Breast epithelium (tissue), 4 donors: Measurements from ENCODE around the gene TARDBP. TPM values are rescaled to one million over a fixed set of nuclear protein-coding genes. Genes with fewer than 3 reads are reported as not detected.

Experiments
- DNase-seq, 2 donors: peaks; one replicate each; pipeline ENCODE4 v3.0.0-alpha.2; 2019; ENCODE audit warnings: low spot score in 2 of 2
- H3K27ac ChIP-seq, 2 donors: fragments of 200-600 bp; sonication (generic) in 1 of 2; one replicate each; pipeline ENCODE4 v1.5.1; 2016 to 2019; ENCODE audit warnings: mild to moderate bottlenecking in 1 of 2
- H3K27me3 ChIP-seq, 2 donors: fragments of 200-600 bp; sonication (generic) in 1 of 2; one replicate each; pipeline versions ENCODE4 v1.5.1 to v1.6.0; 2017 to 2019; ENCODE audit warnings: control low read depth in 1 of 2, mild to moderate bottlenecking in 1 of 2
- H3K36me3 ChIP-seq: fragments of 200-600 bp; one replicate; pipeline ENCODE4 v1.5.1; 2019
- H3K4me1 ChIP-seq, 2 donors: fragments of 200-600 bp; sonication (generic); one replicate each; pipeline ENCODE4 v1.5.1; 2016 to 2019; ENCODE audit warnings: control low read depth in 1 of 2
- H3K4me3 ChIP-seq, 3 donors: fragments of 200-600 bp; sonication (generic); 1 replicate in 2 of 3; 2 replicates in 1 of 3; pipeline ENCODE4 v1.5.1; 2016 to 2019; ENCODE audit warnings: mild to moderate bottlenecking in 3 of 3, moderate library complexity in 2 of 3
- H3K9me3 ChIP-seq, 2 donors: fragments of 200-600 bp; sonication (generic) in 1 of 2; one replicate each; pipeline ENCODE4 v1.5.1; 2016 to 2019; ENCODE audit warnings: control low read depth in 1 of 2
- CTCF ChIP-seq, 3 donors: fragments of 450-650 bp; IDR thresholded peaks; one replicate each; pipeline ENCODE4 v1.5.1; 2016 to 2017; ENCODE audit warnings: antibody characterized with exemption in 3 of 3, mild to moderate bottlenecking in 3 of 3, moderate library complexity in 3 of 3
- POLR2A ChIP-seq: fragments of 450-650 bp; IDR thresholded peaks from one replicate; pipeline ENCODE4 v1.6.1; 2016; ENCODE audit warnings: antibody characterized with exemption, mild to moderate bottlenecking, moderate library complexity
- POLR2AphosphoS5 ChIP-seq, 3 donors: sonication (generic); formaldehyde crosslinking; IDR thresholded peaks; one replicate each; pipeline ENCODE4 v1.6.1; 2017; ENCODE audit warnings: antibody characterized with exemption in 3 of 3
- intact Hi-C: fragments of 100-400 bp; cut with DNase I; formaldehyde crosslinking; loops from one replicate; pipeline ENCODE4 v1.15.1; 2023; ENCODE audit warnings: low total_unique reads
- total RNA-seq, 3 donors: library from RNA; depleted of rRNA; stranded (reverse); fragments of >200 nt; gene quantifications; one replicate each; pipeline ENCODE4 v1.1.0, GENCODE V29; 2016

The TARDBP gene
- total RNA-seq, 3 donors from 2014 or later = 113 to 165 (median 142) TPM

GRCh38 chr1:11058026-11058425 lies 45.6 kb downstream of the TARDBP start:
- Histone ChIP-seq H3K4me1 (peaks cover 0 to 6% of the 10 kb centered on the region in 2 donors), H3K4me3 (peak overlapping the region in 2 of 3 donors; percentile 76 to 94), H3K27ac (no peak overlapping the region), H3K36me3 (no peaks in the 10 kb centered on the region), H3K9me3 (no peaks in the 10 kb centered on the region), H3K27me3 (no peaks in the 10 kb centered on the region)
- TF ChIP-seq CTCF (IDR thresholded peaks at IDR 0.05) (no peak), POLR2AphosphoS5 (IDR thresholded peaks at IDR 0.05) (no peak), POLR2A (no peak)
- DNase-seq = no peak
- intact Hi-C loops = no loop called here

- peak overlapping the region in 1 of 2 donors; percentile 2 for H3K27ac ChIP-seq
- no peaks in the 10 kb centered on the region for H3K27me3 ChIP-seq
- TF ChIP-seq POLR2A (no peak), POLR2AphosphoS5 (IDR thresholded peaks at IDR 0.05) (no peak)
- H3K4me1 ChIP-seq = peaks cover 0 to 6% of the 10 kb centered on the region in 2 donors
- peak overlapping the region; percentile 76 to 94 (median 89) for H3K4me3 ChIP-seq
- H3K36me3 ChIP-seq = no peaks in the 10 kb centered on the region
- no peaks in the 10 kb centered on the region for H3K9me3 ChIP-seq
- intact Hi-C loops = no loop called here
- no peak for DNase-seq
Measured at GRCh38 chr1:11058595-11059154, 46.2 kb downstream of the TARDBP start.

- TF ChIP-seq POLR2AphosphoS5 (IDR thresholded peaks at IDR 0.05) = no peak
- TF ChIP-seq POLR2A = no peak
- no peak for TF ChIP-seq CTCF (IDR thresholded peaks at IDR 0.05)
- H3K27me3 ChIP-seq = no peaks in the 10 kb centered on the region
- H3K36me3 ChIP-seq = no peaks in the 10 kb centered on the region
- no peaks in the 10 kb centered on the region for H3K9me3 ChIP-seq
- peaks cover 0 to 6% of the 10 kb centered on the region in 2 donors for H3K4me1 ChIP-seq
- no peak for DNase-seq
- H3K4me3 ChIP-seq = peak overlapping the region; percentile 76 to 94 (median 89)
- intact Hi-C loops = no loop called here
- H3K27ac ChIP-seq = peak overlapping the region in 1 of 2 donors; percentile 27
Measured at GRCh38 chr1:11059155-11059967, 46.9 kb downstream of the TARDBP start.

GRCh38 chr1:11059968-11060830 lies 47.7 kb downstream of the TARDBP start, which contains the start of gene SRM:
TSS of gene SRM (minus strand) at chr1:11060018. CDS start at chr1:11059943, 75 bp downstream.
- DNase-seq = peak; percentile 83 to 89
- peak within 1 kb of the TSS; percentile 52 to 69 for H3K27ac ChIP-seq
- peaks cover 0 to 6% of the 10 kb centered on the region in 2 donors for H3K4me1 ChIP-seq
- intact Hi-C loops = no loop called here
- H3K36me3 ChIP-seq = no peaks in the 10 kb centered on the region
- H3K9me3 ChIP-seq = no peaks in the 10 kb centered on the region
- H3K4me3 ChIP-seq = peak within 1 kb of the TSS; percentile 76 to 94 (median 89)
- TF ChIP-seq POLR2AphosphoS5 (IDR thresholded peaks at IDR 0.05) = peak in 2 of 3 donors; percentile 25 to 52
- TF ChIP-seq POLR2A = no peak
- TF ChIP-seq CTCF (IDR thresholded peaks at IDR 0.05) = peak in 1 of 3 donors; percentile 69
- H3K27me3 ChIP-seq = no peaks in the 10 kb centered on the region

- H3K9me3 ChIP-seq = no peaks in the 10 kb centered on the region
- TF ChIP-seq CTCF (IDR thresholded peaks at IDR 0.05) (no peak), POLR2A (no peak), POLR2AphosphoS5 (IDR thresholded peaks at IDR 0.05) (no peak)
- H3K27ac ChIP-seq = peak overlapping the region in 1 of 2 donors; percentile 27
- intact Hi-C loops = no loop called here
- H3K27me3 ChIP-seq = no peaks in the 10 kb centered on the region
- H3K36me3 ChIP-seq = no peaks in the 10 kb centered on the region
- H3K4me3 ChIP-seq = peak overlapping the region in 2 of 3 donors; percentile 76 to 94
- peaks cover 0 to 6% of the 10 kb centered on the region in 2 donors for H3K4me1 ChIP-seq
- DNase-seq = no peak
Measured at GRCh38 chr1:11061652-11062365, 49.4 kb downstream of the TARDBP start.
